Uterus (tissue), 2 donors: ENCODE results near the gene GPR142.

ENCODE experiments used
- POLR2A ChIP-seq, 2 donors: fragments of 450-650 bp; IDR thresholded peaks; one replicate each; pipeline ENCODE4 v1.6.1; 2016; ENCODE audit warnings: antibody characterized with exemption in 2 of 2, mild to moderate bottlenecking in 1 of 2, moderate library complexity in 1 of 2
- TF ChIP-seq, protein P1 (sequence below), 4 experiments: fragments of 200-600 bp in 2 of 4; fragments of 450-650 bp in 2 of 4; sonication (generic) in 2 of 4; IDR thresholded peaks; one replicate each; pipeline ENCODE4 v1.5.1; 2016 to 2019; ENCODE audit warnings: antibody characterized with exemption in 4 of 4, mild to moderate bottlenecking in 2 of 4, moderate library complexity in 1 of 4

GRCh38 chr17:74389937-74390679 is 22.8 kb downstream of the GPR142 start:
- TF ChIP-seq POLR2A (IDR thresholded peaks at IDR 0.05), result no peak
- TF ChIP-seq, protein P1, sequence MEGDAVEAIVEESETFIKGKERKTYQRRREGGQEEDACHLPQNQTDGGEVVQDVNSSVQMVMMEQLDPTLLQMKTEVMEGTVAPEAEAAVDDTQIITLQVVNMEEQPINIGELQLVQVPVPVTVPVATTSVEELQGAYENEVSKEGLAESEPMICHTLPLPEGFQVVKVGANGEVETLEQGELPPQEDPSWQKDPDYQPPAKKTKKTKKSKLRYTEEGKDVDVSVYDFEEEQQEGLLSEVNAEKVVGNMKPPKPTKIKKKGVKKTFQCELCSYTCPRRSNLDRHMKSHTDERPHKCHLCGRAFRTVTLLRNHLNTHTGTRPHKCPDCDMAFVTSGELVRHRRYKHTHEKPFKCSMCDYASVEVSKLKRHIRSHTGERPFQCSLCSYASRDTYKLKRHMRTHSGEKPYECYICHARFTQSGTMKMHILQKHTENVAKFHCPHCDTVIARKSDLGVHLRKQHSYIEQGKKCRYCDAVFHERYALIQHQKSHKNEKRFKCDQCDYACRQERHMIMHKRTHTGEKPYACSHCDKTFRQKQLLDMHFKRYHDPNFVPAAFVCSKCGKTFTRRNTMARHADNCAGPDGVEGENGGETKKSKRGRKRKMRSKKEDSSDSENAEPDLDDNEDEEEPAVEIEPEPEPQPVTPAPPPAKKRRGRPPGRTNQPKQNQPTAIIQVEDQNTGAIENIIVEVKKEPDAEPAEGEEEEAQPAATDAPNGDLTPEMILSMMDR (IDR thresholded peaks at IDR 0.05), result no peak
